GM12873 (cell line): Measurements from ENCODE around the gene OLFML2B.

Experiments used
- TF ChIP-seq, protein P1 (sequence below): IDR thresholded peaks from 2 replicates; pipeline ENCODE4 v1.5.1; 2012; ENCODE audit warnings: low read depth, mild to moderate bottlenecking, moderate library complexity, low read length, control low read depth; ENCODE audit not compliant: insufficient read depth; ENCODE audit errors: missing control alignments

OLFML2B gene

DNA sequence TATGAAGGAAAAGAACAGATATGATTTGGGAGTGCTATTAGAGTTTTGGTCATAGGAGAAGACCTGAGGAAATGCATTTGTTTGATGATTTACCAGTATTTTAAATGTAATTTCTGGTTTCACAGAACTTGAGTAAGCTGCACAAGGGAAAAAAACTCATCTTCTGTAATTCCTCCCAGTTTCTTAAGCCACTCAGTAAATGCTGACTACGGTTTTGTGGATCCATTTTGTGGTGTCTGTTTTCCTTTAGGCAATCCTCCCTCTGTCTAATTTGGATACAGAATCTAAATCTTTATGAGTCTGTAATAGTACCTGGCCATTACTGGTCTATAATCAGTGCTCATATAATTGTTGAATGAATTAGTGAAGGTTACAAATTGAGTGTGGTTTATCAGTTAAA, 72.0 kb downstream of the OLFML2B start:
- TF ChIP-seq, protein P1, sequence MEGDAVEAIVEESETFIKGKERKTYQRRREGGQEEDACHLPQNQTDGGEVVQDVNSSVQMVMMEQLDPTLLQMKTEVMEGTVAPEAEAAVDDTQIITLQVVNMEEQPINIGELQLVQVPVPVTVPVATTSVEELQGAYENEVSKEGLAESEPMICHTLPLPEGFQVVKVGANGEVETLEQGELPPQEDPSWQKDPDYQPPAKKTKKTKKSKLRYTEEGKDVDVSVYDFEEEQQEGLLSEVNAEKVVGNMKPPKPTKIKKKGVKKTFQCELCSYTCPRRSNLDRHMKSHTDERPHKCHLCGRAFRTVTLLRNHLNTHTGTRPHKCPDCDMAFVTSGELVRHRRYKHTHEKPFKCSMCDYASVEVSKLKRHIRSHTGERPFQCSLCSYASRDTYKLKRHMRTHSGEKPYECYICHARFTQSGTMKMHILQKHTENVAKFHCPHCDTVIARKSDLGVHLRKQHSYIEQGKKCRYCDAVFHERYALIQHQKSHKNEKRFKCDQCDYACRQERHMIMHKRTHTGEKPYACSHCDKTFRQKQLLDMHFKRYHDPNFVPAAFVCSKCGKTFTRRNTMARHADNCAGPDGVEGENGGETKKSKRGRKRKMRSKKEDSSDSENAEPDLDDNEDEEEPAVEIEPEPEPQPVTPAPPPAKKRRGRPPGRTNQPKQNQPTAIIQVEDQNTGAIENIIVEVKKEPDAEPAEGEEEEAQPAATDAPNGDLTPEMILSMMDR = no peak

DNA sequence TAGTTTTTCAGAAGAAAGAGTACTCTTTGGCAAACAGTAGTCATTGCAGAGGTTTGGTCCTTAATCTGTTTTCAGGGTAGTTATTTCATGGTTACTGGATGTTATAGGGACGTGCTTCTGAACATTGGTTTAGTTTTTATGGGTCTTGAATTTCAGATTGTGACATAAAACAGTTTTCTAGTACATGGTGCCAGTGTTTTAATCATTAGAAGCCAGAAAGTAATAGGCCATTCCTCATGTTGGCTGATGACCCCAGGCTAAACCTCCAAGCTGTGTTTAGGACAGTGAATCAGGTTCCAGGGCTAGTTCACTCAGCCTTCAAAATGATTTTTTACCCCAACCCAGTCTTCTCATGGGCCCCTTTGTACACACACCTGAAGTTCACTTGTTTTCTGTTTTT, 73.3 kb downstream of the OLFML2B start:
- TF ChIP-seq, protein P1 = no peak

DNA sequence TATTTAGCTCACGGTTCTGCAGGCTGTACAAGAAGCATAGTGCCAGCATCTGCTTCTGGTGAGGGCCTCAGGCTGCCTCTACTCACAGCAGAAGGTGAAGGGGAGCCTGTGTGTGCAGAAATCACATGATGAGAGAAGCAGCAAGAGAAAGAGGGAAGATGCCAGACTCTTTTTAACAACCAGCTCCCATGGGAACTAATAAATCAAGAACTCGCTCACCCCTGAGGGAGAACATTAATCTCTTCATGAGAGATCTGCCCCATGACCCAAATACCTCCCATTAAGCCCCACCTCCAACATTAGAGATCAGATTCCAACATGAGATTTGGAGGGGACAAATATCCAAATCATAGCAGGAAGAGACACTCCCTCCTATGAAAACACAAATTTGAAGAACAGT, 74.1 kb downstream of the OLFML2B start:
- TF ChIP-seq, protein P1 = no peak

DNA sequence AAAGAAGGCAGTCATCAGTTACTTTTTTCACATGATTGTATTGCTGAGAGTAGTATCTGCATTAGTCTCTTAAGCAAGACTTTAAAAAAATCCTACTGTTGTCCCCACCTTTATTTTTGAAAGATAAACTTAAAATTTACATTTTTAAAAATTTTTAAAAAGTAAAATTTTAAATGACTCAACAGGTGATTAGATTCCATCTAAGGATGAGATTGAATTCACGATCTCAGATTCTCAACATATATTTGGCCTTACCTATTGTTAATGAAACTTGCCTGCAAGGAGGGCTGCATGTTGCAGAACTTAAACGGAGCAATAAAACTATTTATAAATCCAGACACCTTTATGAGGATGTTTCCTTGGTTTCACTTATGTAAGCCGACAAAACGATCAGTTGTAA, 75.2 kb downstream of the OLFML2B start:
- TF ChIP-seq, protein P1 = no peak

DNA sequence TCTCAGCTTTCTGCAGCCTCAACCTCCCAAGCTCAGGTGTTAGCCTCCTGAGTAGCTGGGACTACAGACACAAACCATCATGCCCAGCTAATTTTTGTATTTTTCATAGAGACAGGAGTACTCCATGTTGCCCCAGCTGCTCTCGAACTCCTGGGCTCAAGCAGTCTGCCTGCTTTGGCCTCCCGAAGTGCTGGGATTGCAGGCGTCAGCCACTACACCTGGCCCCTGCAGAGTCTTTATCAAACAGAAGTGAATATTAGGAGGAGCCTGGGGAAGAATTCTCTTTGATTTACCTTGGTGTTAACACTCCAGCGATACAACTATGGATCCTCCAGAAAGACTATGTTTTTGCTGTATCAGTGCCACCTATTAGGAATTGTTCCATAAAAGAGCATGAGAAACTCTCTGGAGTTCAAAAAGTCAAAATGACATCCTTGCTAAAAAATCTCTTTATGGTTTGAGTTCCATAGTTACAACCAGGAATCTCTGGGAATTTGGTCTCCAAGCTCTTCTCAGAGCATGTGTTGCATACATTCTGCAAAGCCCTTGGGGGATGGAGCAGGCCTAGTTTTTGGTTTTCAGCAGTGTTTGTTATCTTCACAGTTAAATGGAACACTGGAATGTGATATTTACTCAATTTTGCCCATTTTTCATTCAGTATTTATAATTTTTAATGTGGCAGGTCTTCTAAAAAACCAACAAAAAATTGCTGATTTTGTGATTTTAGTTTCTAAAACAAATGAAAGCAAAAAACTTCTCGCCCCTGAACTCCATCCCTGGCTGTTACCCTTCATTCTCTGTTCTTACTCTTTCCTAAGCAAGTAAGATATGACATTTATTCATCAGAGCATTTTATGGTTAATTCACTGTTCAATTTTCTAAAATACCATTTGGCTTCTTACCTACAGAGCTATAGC, 77.3 kb downstream of the OLFML2B start:
- TF ChIP-seq, protein P1 = no peak

DNA sequence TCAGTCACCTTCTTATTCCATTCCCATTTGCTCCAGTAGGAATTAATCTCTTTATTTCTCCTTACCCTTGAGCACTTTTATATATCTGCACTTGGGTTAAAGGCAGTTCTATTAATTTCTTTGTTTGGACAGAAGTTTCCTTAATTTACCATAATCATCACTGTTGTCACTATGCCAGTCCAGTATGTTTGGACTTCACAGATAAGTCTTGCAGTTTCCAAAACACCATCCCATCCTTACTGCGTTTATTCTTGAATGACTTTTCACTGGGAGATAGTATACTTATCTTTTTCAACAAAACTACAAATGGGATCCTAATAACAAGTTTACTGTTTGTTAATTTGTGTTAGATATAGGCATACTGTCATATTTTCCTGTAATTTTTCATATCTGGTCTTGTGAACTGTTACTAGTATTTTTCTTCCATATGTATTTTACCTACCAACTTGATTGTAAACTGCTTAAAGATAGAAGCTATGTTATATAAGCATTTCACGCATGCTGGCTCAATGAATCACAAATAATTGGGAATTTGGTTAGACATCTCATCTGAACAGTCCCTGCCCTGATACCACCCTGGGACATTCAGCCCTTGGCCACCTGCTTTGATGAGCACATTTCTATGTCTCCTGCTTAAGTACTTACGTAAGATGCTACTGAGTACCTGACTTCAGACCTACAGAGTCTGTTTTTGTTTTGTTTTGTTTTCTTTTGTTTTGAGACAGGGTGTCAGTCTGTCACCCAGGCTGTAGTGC, 78.2 kb downstream of the OLFML2B start:
- TF ChIP-seq, protein P1 = no peak

DNA sequence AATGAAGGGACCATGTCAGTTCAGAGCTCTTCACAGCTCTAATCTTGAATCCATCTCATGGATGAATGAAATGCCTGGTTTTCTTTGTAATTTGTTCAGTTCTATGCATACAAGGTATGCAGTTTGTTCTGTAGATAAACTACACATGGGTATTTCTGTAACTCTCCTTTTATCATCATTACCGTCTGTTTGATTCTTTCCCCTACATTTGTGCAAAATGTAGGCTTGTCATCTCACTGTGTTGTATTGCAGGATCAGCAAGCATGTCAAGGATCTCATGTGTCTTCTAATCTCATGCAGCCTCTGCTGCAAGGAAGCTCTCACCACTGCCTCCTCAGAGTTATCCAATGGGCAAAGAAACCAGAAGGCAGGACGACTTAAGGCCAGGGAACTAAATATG, 79.3 kb downstream of the OLFML2B start:
- TF ChIP-seq, protein P1 = no peak
